IPS-11a (cell line): ENCODE data around the gene GTF3C1.
"Not testable (repeated sequence)": the region's sequence is repeated elsewhere in the genome, so short reads cannot be mapped to it uniquely, and the experiment has no call there.

ENCODE experiments used
- H3K4me3 ChIP-seq: one replicate; pipeline ENCODE4 v1.5.1; 2013; ENCODE audit warnings: low read depth, low read length, control low read depth

The GTF3C1 gene

GRCh38 chr16:27464626-27465482 lies 84.9 kb downstream of the GTF3C1 start:
- H3K4me3 ChIP-seq = no peak overlapping the region

- no peak overlapping the region for H3K4me3 ChIP-seq
Measured at GRCh38 chr16:27463741-27464591, 85.7 kb downstream of the GTF3C1 start.

- H3K4me3 ChIP-seq = no peak overlapping the region
Measured at GRCh38 chr16:27462846-27463682, 86.6 kb downstream of the GTF3C1 start.

GRCh38 chr16:27462200-27462845 lies 87.4 kb downstream of the GTF3C1 start:
- no peak overlapping the region for H3K4me3 ChIP-seq

GRCh38 chr16:27461483-27462171 lies 88.1 kb downstream of the GTF3C1 start:
- no peak overlapping the region for H3K4me3 ChIP-seq

GRCh38 chr16:27460663-27461482 lies 88.8 kb downstream of the GTF3C1 start:
- no peak overlapping the region for H3K4me3 ChIP-seq

- H3K4me3 ChIP-seq = no peak overlapping the region
Measured at GRCh38 chr16:27460213-27460612, 89.5 kb downstream of the GTF3C1 start.

- H3K4me3 ChIP-seq = no peak overlapping the region
Measured at GRCh38 chr16:27458987-27459688, 90.6 kb downstream of the GTF3C1 start.

- H3K4me3 ChIP-seq = no peak overlapping the region
Measured at GRCh38 chr16:27458258-27458657, 91.5 kb downstream of the GTF3C1 start.

- H3K4me3 ChIP-seq = not testable (repeated sequence)
Measured at GRCh38 chr16:27457605-27457900, 92.2 kb downstream of the GTF3C1 start.

GRCh38 chr16:27455700-27456099 lies 94.0 kb downstream of the GTF3C1 start:
- H3K4me3 ChIP-seq = no peak overlapping the region

- H3K4me3 ChIP-seq = no peak overlapping the region
Measured at GRCh38 chr16:27453494-27453825, 96.3 kb downstream of the GTF3C1 start.

GRCh38 chr16:27452569-27453493 lies 96.9 kb downstream of the GTF3C1 start:
- no peak overlapping the region for H3K4me3 ChIP-seq

GRCh38 chr16:27450196-27450549 lies 99.5 kb downstream of the GTF3C1 start:
- no peak overlapping the region for H3K4me3 ChIP-seq

GRCh38 chr16:27449434-27450195 lies 100.1 kb downstream of the GTF3C1 start:
- H3K4me3 ChIP-seq = no peak overlapping the region

GRCh38 chr16:27448532-27449433 lies 100.9 kb downstream of the GTF3C1 start:
- H3K4me3 ChIP-seq = no peak overlapping the region
